Liver (tissue), 9 donors: Measurements from ENCODE around the gene RIMBP3C. TPM values are rescaled to one million over a fixed set of nuclear protein-coding genes. Genes with fewer than 3 reads are reported as not detected.
A peak's percentile ranks its signal among the peaks of the same experiment; 100 is the strongest.

Experiments used
- DNase-seq: peaks from one replicate; pipeline ENCODE4 v3.0.0-alpha.2; 2017; ENCODE audit warnings: low spot score
- H3K27ac ChIP-seq, 2 donors: one replicate each; pipeline ENCODE4 v1.7.0; 2013; ENCODE audit warnings: inconsistent platforms in 2 of 2, low read length in 2 of 2, control low read depth in 1 of 2, low read depth in 1 of 2, mild to moderate bottlenecking in 1 of 2
- H3K27me3 ChIP-seq, 4 donors: one replicate each; pipeline versions ENCODE4 v1.6.1 to v1.7.0; 2013; ENCODE audit warnings: low read length in 3 of 4, inconsistent platforms in 1 of 4, mild to moderate bottlenecking in 1 of 4, moderate library complexity in 1 of 4; ENCODE audit not compliant: control insufficient read depth in 4 of 4, insufficient read depth in 4 of 4
- H3K36me3 ChIP-seq, 4 donors: one replicate each; pipeline versions ENCODE4 v1.6.1 to v1.7.0; 2013; ENCODE audit warnings: low read length in 3 of 4, mild to moderate bottlenecking in 3 of 4, low read depth in 1 of 4, moderate library complexity in 1 of 4; ENCODE audit not compliant: control insufficient read depth in 4 of 4, insufficient read depth in 3 of 4
- H3K4me1 ChIP-seq, 4 donors: one replicate each; pipeline versions ENCODE4 v1.6.1 to v1.7.0; 2013; ENCODE audit warnings: low read length in 3 of 4, mild to moderate bottlenecking in 3 of 4, moderate library complexity in 1 of 4; ENCODE audit not compliant: control insufficient read depth in 4 of 4, insufficient read depth in 4 of 4
- H3K4me3 ChIP-seq, 3 donors: one replicate each; pipeline versions ENCODE4 v1.6.1 to v1.7.0; 2013; ENCODE audit warnings: low read length in 3 of 3, control low read depth in 1 of 3, low read depth in 1 of 3, mild to moderate bottlenecking in 1 of 3
- H3K9ac ChIP-seq, 2 donors: one replicate each; pipeline ENCODE4 v1.7.0; 2013; ENCODE audit warnings: low read length in 2 of 2, mild to moderate bottlenecking in 2 of 2, moderate library complexity in 2 of 2, control low read depth in 1 of 2, low read depth in 1 of 2
- H3K9me3 ChIP-seq, 4 donors: one replicate each; pipeline versions ENCODE4 v1.6.1 to v1.7.0; 2013; ENCODE audit warnings: low read length in 3 of 4; ENCODE audit not compliant: control insufficient read depth in 4 of 4
- ATF3 ChIP-seq: IDR thresholded peaks from 2 replicates; pipeline ENCODE4 v1.6.1; 2016; ENCODE audit warnings: antibody characterized with exemption
- CTCF ChIP-seq: fragments of 150-350 bp; IDR thresholded peaks from 2 replicates; pipeline ENCODE4 v1.5.1; 2017; ENCODE audit warnings: improper control_type of control experiment, low read depth, low read length; ENCODE audit not compliant: missing input control
- EGR1 ChIP-seq, 2 donors: IDR thresholded peaks; 2 replicates each; pipeline ENCODE4 v1.6.1; 2016 to 2018; ENCODE audit warnings: antibody characterized with exemption in 2 of 2, low read depth in 2 of 2
- FOXA1 ChIP-seq: IDR thresholded peaks from 2 replicates; pipeline ENCODE4 v1.6.1; 2016; ENCODE audit warnings: antibody characterized with exemption
- FOXA2 ChIP-seq: IDR thresholded peaks from 2 replicates; pipeline ENCODE4 v1.6.1; 2016; ENCODE audit warnings: antibody characterized with exemption
- GABPA ChIP-seq, 2 donors: IDR thresholded peaks in 1 of 2; conservative IDR thresholded peaks in 1 of 2; 2 replicates each; pipeline ENCODE4 v1.6.1; 2016; ENCODE audit warnings: antibody characterized with exemption in 2 of 2, mild to moderate bottlenecking in 1 of 2, moderate library complexity in 1 of 2
- HNF4A ChIP-seq, 2 donors: conservative IDR thresholded peaks; 2 replicates each; pipeline ENCODE4 v1.6.1; 2016; ENCODE audit warnings: antibody characterized with exemption in 2 of 2, mild to moderate bottlenecking in 2 of 2
- HNF4G ChIP-seq: IDR thresholded peaks from 2 replicates; pipeline ENCODE4 v1.6.1; 2016; ENCODE audit warnings: antibody characterized with exemption
- JUND ChIP-seq, 2 donors: IDR thresholded peaks; 2 replicates each; pipeline ENCODE4 v1.6.1; 2016; ENCODE audit warnings: antibody characterized with exemption in 2 of 2
- RAD21 ChIP-seq, 2 donors: IDR thresholded peaks; 2 replicates each; pipeline ENCODE4 v1.6.1; 2016; ENCODE audit warnings: antibody characterized with exemption in 2 of 2, mild to moderate bottlenecking in 2 of 2
- RXRA ChIP-seq, 2 donors: IDR thresholded peaks; 2 replicates each; pipeline ENCODE4 v1.6.1; 2017 to 2018; ENCODE audit warnings: antibody characterized with exemption in 2 of 2, mild to moderate bottlenecking in 1 of 2
- SP1 ChIP-seq: IDR thresholded peaks from 2 replicates; pipeline ENCODE4 v1.6.1; 2018; ENCODE audit warnings: antibody characterized with exemption, mild to moderate bottlenecking
- TAF1 ChIP-seq: conservative IDR thresholded peaks from 2 replicates; pipeline ENCODE4 v1.6.1; 2016; ENCODE audit warnings: antibody characterized with exemption, mild to moderate bottlenecking
- YY1 ChIP-seq: IDR thresholded peaks from 2 replicates; pipeline ENCODE4 v1.6.1; 2016; ENCODE audit warnings: antibody characterized with exemption, mild to moderate bottlenecking
- ZBTB33 ChIP-seq: IDR thresholded peaks from 2 replicates; pipeline ENCODE4 v1.6.1; 2016; ENCODE audit warnings: antibody characterized with exemption
- WGBS: extraction: QIAGEN DNeasy Blood & Tissue Kit; methylation state at CpG from one replicate; pipeline ENCODE4 v1.1.7; 2013; 5-methylcytosine and 5-hydroxymethylcytosine counted together
- polyA plus RNA-seq, 2 donors: library from polyadenylated mRNA; stranded (reverse) in 1 of 2; unstranded in 1 of 2; fragments of 200-250 nt in 1 of 2; fragments of >200 nt in 1 of 2; fragmentation: Nextera tagmentation in 1 of 2; extraction: Ambion mirVana in 1 of 2; gene quantifications; one replicate each; pipeline versions ENCODE4 v1.2.1 to v1.2.3, GENCODE V29; 2013 to 2015
- total RNA-seq, 2 donors: library from RNA; depleted of rRNA; stranded (reverse); fragments of >200 nt; gene quantifications; one replicate each; pipeline ENCODE4 v1.2.3, GENCODE V29; 2014
- TF ChIP-seq, protein P1 (sequence below): IDR thresholded peaks from 2 replicates; pipeline ENCODE4 v1.6.1; 2016; ENCODE audit warnings: antibody characterized with exemption, mild to moderate bottlenecking
- donor health status: healthy.
- donor health status: healthy.
- donor health status: healthy.
- donor health status: healthy.
- donor health status: healthy.

RIMBP3C gene
- total and polyA plus RNA-seq, 4 donors: 0.05 to 0.08 (median 0.05) TPM; not detected in 1

GRCh38 chr22:21568347-21569075 is 17.2 kb upstream of the RIMBP3C start:
- peak; percentile 46 for DNase-seq
- Histone ChIP-seq H3K9ac (peak overlapping the region; percentile 66 to 78), H3K4me3 (peak overlapping the region; percentile 65 to 99 (median 79)), H3K9me3 (no peaks in the 10 kb centered on the region), H3K4me1 (peaks cover 8 to 45% (median 42%) of the 10 kb centered on the region in 4 donors), H3K27ac (peak overlapping the region; percentile 85 to 93), H3K27me3 (no peaks in the 10 kb centered on the region), H3K36me3 (no peaks in the 10 kb centered on the region)
- no peak for TF ChIP-seq FOXA1
- peak in 1 of 2 donors; percentile 25 for TF ChIP-seq HNF4A (conservative IDR thresholded peaks at IDR 0.05)
- TF ChIP-seq, protein P1, sequence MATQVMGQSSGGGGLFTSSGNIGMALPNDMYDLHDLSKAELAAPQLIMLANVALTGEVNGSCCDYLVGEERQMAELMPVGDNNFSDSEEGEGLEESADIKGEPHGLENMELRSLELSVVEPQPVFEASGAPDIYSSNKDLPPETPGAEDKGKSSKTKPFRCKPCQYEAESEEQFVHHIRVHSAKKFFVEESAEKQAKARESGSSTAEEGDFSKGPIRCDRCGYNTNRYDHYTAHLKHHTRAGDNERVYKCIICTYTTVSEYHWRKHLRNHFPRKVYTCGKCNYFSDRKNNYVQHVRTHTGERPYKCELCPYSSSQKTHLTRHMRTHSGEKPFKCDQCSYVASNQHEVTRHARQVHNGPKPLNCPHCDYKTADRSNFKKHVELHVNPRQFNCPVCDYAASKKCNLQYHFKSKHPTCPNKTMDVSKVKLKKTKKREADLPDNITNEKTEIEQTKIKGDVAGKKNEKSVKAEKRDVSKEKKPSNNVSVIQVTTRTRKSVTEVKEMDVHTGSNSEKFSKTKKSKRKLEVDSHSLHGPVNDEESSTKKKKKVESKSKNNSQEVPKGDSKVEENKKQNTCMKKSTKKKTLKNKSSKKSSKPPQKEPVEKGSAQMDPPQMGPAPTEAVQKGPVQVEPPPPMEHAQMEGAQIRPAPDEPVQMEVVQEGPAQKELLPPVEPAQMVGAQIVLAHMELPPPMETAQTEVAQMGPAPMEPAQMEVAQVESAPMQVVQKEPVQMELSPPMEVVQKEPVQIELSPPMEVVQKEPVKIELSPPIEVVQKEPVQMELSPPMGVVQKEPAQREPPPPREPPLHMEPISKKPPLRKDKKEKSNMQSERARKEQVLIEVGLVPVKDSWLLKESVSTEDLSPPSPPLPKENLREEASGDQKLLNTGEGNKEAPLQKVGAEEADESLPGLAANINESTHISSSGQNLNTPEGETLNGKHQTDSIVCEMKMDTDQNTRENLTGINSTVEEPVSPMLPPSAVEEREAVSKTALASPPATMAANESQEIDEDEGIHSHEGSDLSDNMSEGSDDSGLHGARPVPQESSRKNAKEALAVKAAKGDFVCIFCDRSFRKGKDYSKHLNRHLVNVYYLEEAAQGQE: no peak
- peak; percentile 25 for TF ChIP-seq YY1
- no peak for TF ChIP-seq RAD21 (IDR thresholded peaks at IDR 0.05)
- 1% methylated on average over 26 of the region's 26 CpGs for WGBS

GRCh38 chr22:21567456-21568346 is 16.4 kb upstream of the RIMBP3C start, which contains the start of gene UBE2L3:
Gene UBE2L3 (plus strand): TSS chr22:21567714. CDS start chr22:21567745, 31 bp downstream.
- peak within 1 kb of the TSS; percentile 65 to 99 (median 79) for H3K4me3 ChIP-seq
- H3K27ac ChIP-seq: peak within 1 kb of the TSS; percentile 85 to 93
- peak; percentile 88 for DNase-seq
- TF ChIP-seq CTCF: no peak
- TF ChIP-seq YY1: peak; percentile 99
- no peak for TF ChIP-seq ATF3
- no peak for TF ChIP-seq JUND (IDR thresholded peaks at IDR 0.05)
- no peak for TF ChIP-seq RXRA (IDR thresholded peaks at IDR 0.05)
- no peak for TF ChIP-seq TAF1
- no peak for TF ChIP-seq SP1
- TF ChIP-seq FOXA2: no peak
- TF ChIP-seq FOXA1: no peak
- no peak for TF ChIP-seq ZBTB33
- TF ChIP-seq EGR1 (IDR thresholded peaks at IDR 0.05; ENCODE audit: low read depth in 2 of 2): peak; percentile 46 to 65
- TF ChIP-seq HNF4G: no peak
- TF ChIP-seq GABPA (IDR thresholded peaks at IDR 0.05 in 1 of 2, conservative IDR thresholded peaks at IDR 0.05 in 1 of 2): peak in 1 of 2 donors; percentile 73
- TF ChIP-seq, protein P1: peak; percentile 29
- H3K36me3 ChIP-seq: no peaks in the 10 kb centered on the region
- H3K4me1 ChIP-seq: peaks cover 6 to 37% (median 34%) of the 10 kb centered on the region in 4 donors
- H3K9ac ChIP-seq: peak within 1 kb of the TSS; percentile 66 to 78
- H3K9me3 ChIP-seq: no peaks in the 10 kb centered on the region
- no peaks in the 10 kb centered on the region for H3K27me3 ChIP-seq
- under 1% methylated on average over 85 of the region's 85 CpGs for WGBS
